ENCODE measurements around the gene PRKAG2. TPM values are rescaled to one million over a fixed set of nuclear protein-coding genes. Genes with fewer than 3 reads are reported as not detected.

PRKAG2 gene
- polyA plus RNA-seq (2012; ENCODE audit: low read depth, missing spikeins) = 3.2 TPM

DNA sequence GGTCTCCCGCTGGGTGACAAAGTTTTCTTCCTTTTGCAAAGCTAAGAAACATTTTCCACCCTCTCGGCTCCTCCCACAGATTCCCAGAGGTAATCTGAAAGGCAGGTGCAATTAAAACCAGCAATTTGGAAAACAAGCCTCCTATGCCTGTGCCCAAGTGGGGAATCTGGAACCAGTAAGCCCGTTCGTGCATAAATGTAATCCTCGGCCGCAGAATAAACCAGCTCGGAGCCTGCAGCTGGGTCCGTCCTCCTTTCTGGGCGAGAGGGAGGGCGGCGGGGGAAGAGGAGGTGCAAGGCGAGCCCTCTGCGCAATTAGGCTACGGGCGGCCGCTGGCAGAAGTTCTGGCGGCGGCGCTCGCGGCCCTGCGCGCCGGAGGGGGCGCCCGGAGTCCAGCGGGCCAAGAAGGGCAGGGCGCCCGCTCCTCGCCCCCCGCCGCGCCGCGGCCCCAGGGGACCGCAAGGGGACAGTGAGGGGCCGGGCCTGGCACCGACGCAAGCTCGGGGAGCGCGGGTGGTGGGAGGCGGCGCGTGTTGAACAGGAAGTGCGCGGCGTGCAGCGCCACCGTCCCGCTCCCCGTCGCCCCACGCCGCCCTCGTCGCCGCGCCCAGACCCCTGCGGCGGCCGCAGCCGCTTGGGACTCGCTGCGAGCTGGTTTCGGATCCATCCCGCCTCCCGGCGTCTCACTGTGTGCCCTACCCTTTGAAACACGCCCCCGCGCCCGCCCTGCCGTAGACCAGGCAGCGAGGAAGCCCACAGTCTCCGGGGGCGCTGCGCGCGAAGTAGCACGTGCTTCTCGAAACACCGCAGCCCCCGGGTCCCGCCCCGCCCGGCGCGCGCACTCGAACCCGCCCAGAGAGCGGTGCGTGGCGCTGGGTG lies at the start of gene PRKAG2:
Gene PRKAG2, minus strand, starts transcription at position 217 of the 879 bp plus-strand sequence. CDS start 495 bp downstream, outside the sequence.
- FAIRE-seq = peak; percentile 78
- peak; percentile 68 for DNase-seq (ENCODE audit: insufficient read length, low spot score)
- TF ChIP-seq POU2F2 (IDR thresholded peaks at IDR 0.05; ENCODE audit: low read depth, low read length) (no peak), SPI1 (IDR thresholded peaks at IDR 0.05; ENCODE audit: low read depth, low read length) (no peak), TAF1 (IDR thresholded peaks at IDR 0.05; ENCODE audit: low read depth, low read length) (no peak), POLR2A (IDR thresholded peaks at IDR 0.05; ENCODE audit: low read depth, low read length) (no peak), POLR2AphosphoS5 (IDR thresholded peaks at IDR 0.05; ENCODE audit: low read depth, low read length) (no peak), PAX5 (IDR thresholded peaks at IDR 0.05; ENCODE audit: insufficient read depth, low read length, severe bottlenecking) (no peak)

DNA sequence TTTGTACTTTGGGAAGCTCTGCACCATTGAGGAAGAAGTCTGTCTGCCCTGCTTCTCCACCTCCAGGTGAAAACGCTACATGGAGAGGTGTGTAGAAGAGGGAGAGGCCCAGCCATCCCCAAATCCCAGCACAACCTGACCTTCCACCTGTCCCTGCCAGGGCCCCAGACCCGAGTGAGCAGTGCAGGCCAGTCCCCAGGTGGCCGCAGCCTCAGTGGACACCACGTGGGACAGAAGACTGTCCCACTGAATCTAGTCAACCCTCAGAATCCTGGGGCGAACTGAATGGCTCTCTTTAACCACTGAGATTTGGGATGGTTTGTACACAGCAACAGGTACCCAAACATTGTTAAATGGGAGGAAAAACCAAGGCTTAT lies 49.4 kb upstream of the PRKAG2 start:
- FAIRE-seq (no peak), DNase-seq (ENCODE audit: insufficient read length, low spot score) (no peak)
- TF ChIP-seq POLR2A (IDR thresholded peaks at IDR 0.05; ENCODE audit: low read depth, low read length) = no peak
- no peak for TF ChIP-seq PAX5 (IDR thresholded peaks at IDR 0.05; ENCODE audit: insufficient read depth, low read length, severe bottlenecking)
- no peak for TF ChIP-seq SPI1 (IDR thresholded peaks at IDR 0.05; ENCODE audit: low read depth, low read length)

DNA sequence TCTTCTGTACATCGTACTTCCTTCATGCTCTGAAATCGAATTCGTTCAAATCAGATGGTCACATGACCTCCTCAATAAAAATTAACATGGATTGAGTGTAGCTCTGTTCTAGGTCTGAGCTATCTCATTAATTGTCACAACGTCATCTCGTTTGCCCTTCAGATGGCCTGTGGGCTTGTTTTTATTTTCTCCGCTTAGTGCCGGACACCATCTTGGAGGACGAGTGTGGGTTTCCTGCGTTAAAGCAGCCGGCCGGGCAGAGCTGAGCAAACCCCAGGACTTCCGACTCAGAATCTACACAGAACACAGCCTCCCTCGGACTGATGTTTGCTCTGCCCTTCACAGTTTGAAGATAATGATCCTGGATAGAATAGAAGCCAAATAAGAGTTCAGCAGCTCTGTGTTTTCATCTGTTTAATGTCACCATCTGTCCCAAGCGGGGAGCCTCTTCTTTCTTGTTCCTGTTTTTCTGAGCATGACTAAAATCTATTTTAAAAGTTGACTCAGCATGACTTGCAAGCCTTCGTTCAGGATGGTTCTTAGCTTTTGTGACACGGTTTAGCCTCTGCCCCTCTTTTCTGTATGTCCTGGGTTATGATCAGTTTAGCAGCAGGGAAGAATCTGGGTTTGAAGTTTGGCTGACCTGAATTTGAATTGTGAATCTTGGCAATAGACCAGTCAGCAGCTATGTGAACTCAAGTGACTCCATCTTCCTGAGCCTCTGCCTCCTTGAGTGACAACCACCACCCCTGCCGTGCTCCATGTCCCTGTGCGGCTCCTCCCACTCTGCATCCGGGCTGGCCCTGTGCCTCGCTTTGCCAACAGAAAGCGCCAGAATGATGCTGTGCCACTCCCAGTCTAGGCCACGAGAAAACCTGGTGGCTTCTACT lies 48.8 kb upstream of the PRKAG2 start:
- no peak for TF ChIP-seq POU2F2 (IDR thresholded peaks at IDR 0.05; ENCODE audit: low read depth, low read length)
- peak; percentile 46; the same call in 1 of the 2 replicates for TF ChIP-seq SPI1 (IDR thresholded peaks at IDR 0.05; ENCODE audit: low read depth, low read length)
- DNase-seq (ENCODE audit: insufficient read length, low spot score) (no peak), FAIRE-seq (no peak)

DNA sequence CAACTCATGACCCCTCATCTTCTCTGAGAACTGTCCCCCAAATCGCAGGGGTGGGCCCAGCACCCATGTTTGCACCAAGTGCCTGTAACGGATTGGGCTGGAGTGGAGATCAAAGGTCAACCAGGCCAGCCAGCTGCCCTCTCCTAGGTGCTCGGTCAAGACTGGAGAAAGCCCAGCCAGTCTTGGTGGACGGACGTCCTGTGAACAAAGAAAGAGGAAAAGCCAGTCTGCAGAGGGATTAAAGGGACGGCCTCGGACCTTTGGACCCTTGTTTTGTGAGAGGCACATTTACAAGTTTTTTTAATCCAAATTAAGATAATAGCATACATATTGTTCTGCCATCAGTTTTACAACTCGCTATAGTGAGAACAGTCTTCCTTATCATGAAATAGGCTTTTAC lies 47.6 kb upstream of the PRKAG2 start:
- DNase-seq (ENCODE audit: insufficient read length, low spot score) = no peak
- no peak for TF ChIP-seq TAF1 (IDR thresholded peaks at IDR 0.05; ENCODE audit: low read depth, low read length)
- TF ChIP-seq POU2F2 (IDR thresholded peaks at IDR 0.05; ENCODE audit: low read depth, low read length) = no peak
- no peak for TF ChIP-seq POLR2A (IDR thresholded peaks at IDR 0.05; ENCODE audit: low read depth, low read length)
- TF ChIP-seq PAX5 (IDR thresholded peaks at IDR 0.05; ENCODE audit: insufficient read depth, low read length, severe bottlenecking) = no peak
- TF ChIP-seq POLR2AphosphoS5 (IDR thresholded peaks at IDR 0.05; ENCODE audit: low read depth, low read length) = no peak
- TF ChIP-seq SPI1 (IDR thresholded peaks at IDR 0.05; ENCODE audit: low read depth, low read length) = no peak
- FAIRE-seq = no peak

DNA sequence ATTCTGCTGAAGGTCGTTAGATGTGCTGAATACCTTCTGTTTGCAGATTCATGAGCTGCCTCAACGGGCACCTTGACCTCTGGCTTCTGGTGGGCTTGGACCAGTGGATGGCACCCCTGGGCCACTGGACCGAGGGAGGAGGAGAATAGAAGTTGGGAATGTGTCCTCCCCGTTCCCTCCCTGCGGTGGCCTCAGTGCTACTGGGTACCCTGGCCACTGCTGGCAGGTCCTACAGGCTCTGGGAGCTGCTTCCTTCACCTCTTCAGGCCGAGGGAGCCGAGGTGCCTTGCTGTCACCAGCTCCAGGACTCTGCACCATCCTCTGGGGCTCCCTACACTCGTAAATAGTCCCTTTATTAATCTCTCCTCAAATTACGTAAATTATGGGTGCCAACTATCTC lies 47.1 kb upstream of the PRKAG2 start:
- TF ChIP-seq SPI1 (IDR thresholded peaks at IDR 0.05; ENCODE audit: low read depth, low read length) = no peak
- TF ChIP-seq POU2F2 (IDR thresholded peaks at IDR 0.05; ENCODE audit: low read depth, low read length) = no peak
- TF ChIP-seq TAF1 (IDR thresholded peaks at IDR 0.05; ENCODE audit: low read depth, low read length) = no peak
- no peak for TF ChIP-seq POLR2A (IDR thresholded peaks at IDR 0.05; ENCODE audit: low read depth, low read length)
- no peak for TF ChIP-seq PAX5 (IDR thresholded peaks at IDR 0.05; ENCODE audit: insufficient read depth, low read length, severe bottlenecking)
- TF ChIP-seq POLR2AphosphoS5 (IDR thresholded peaks at IDR 0.05; ENCODE audit: low read depth, low read length) = no peak
- no peak for FAIRE-seq
- no peak for DNase-seq (ENCODE audit: insufficient read length, low spot score)

DNA sequence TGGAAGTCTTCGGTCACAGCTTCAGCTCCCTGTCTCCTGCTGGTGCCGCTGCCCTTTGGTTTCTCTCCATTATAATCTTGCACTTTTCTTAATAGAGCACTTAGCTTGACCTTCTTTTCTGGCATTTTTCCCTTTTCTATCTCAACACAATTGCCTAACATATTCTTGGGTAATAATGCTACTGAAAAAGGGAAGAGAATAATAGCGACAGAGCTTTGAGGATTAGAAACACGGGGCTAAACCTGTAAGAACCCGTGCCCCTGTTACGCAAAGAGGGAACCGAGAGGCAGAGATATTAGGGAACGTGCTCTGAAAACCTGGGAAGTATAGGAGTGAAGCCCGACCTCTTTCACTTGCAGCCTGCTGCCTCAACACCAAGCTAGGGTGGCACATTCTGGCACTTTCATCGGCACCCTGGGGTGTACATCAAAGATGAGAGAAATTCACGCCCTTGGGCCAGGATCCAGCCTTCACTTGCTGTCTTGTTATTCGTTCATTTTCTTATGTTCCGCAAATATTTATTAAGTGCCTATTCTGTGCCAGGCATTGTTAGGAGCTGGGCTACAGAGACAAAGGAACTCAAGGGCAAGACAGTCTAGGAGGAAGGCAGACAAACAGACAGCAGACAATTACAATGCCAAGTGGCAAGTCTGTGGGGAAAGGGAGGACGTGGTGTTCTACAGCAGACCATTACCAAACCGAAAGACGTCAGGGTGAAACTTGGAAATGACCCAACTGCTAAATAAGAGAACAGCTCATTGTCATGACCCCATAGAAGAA lies 46.4 kb upstream of the PRKAG2 start:
- FAIRE-seq = no peak
- TF ChIP-seq POLR2AphosphoS5 (IDR thresholded peaks at IDR 0.05; ENCODE audit: low read depth, low read length) (no peak), SPI1 (IDR thresholded peaks at IDR 0.05; ENCODE audit: low read depth, low read length) (no peak), TAF1 (IDR thresholded peaks at IDR 0.05; ENCODE audit: low read depth, low read length) (no peak), PAX5 (IDR thresholded peaks at IDR 0.05; ENCODE audit: insufficient read depth, low read length, severe bottlenecking) (no peak), POLR2A (IDR thresholded peaks at IDR 0.05; ENCODE audit: low read depth, low read length) (no peak), POU2F2 (IDR thresholded peaks at IDR 0.05; ENCODE audit: low read depth, low read length) (no peak)
- no peak for DNase-seq (ENCODE audit: insufficient read length, low spot score)

DNA sequence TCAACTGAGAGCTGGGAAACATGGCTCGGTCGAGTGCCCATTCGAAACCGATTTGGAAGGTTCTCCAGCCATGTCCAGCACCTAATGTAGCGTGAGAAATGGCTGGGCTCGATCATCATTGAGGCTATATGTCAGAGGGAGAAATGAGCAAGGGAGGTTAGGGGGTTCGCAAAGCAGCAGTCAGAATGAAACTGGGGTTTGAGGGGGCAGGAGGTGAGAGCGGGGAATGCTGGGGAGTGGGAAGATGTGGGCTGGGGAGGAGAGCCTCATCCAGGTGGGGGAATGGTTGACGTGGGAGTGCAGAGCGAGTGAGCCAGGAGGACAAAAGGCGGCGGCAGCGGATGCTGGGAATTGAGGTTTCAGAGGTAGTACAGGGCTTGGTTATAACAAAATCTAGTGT lies 44.5 kb upstream of the PRKAG2 start:
- TF ChIP-seq POLR2A (IDR thresholded peaks at IDR 0.05; ENCODE audit: low read depth, low read length) = no peak
- no peak for TF ChIP-seq SPI1 (IDR thresholded peaks at IDR 0.05; ENCODE audit: low read depth, low read length)
- TF ChIP-seq POLR2AphosphoS5 (IDR thresholded peaks at IDR 0.05; ENCODE audit: low read depth, low read length) = no peak
- no peak for DNase-seq (ENCODE audit: insufficient read length, low spot score)
- no peak for FAIRE-seq

DNA sequence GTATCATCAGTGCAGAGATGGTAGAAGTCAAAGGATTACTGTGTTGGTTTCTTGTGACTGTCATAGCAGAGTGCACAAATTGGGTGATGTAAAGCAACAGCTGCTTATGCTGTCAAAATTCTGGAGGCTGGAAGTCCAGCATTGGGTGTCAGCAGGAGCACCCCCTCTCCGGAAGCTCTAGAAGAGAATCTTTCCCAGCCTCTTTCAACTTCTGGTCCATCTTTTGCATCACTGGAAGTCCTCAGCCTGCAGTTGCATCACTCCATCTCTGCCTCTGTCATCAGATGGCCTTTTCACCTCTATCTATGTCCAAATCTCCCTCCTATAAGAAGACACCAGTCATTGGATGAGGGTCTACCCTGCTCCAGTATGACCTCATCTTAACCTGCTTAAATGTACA lies 43.6 kb upstream of the PRKAG2 start:
- FAIRE-seq (no peak), DNase-seq (ENCODE audit: insufficient read length, low spot score) (no peak)
- no peak for TF ChIP-seq TAF1 (IDR thresholded peaks at IDR 0.05; ENCODE audit: low read depth, low read length)
- no peak for TF ChIP-seq POU2F2 (IDR thresholded peaks at IDR 0.05; ENCODE audit: low read depth, low read length)
- TF ChIP-seq SPI1 (IDR thresholded peaks at IDR 0.05; ENCODE audit: low read depth, low read length) = no peak
- TF ChIP-seq POLR2A (IDR thresholded peaks at IDR 0.05; ENCODE audit: low read depth, low read length) = no peak
- no peak for TF ChIP-seq PAX5 (IDR thresholded peaks at IDR 0.05; ENCODE audit: insufficient read depth, low read length, severe bottlenecking)
- TF ChIP-seq POLR2AphosphoS5 (IDR thresholded peaks at IDR 0.05; ENCODE audit: low read depth, low read length) = no peak

DNA sequence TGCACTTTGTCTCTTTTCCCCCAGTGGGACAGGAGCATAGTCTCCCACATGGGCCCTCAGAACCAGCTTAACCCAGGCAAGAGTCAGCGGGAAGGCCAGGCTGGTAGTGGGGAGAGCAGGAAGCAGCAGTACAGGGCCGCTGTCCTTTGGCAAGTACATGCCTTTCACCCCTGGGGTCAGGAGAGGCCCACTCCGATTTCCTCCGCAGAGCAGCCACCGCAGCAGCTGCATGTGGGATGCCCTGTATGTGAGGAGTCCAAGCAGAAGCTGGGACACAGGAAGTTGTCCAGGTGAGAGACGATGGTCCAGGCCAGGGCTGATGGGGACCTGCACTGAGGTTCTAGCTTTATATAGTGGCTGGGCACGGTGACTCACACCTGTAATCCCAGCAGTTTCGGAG lies 42.7 kb upstream of the PRKAG2 start:
- FAIRE-seq (no peak), DNase-seq (ENCODE audit: insufficient read length, low spot score) (no peak)
- TF ChIP-seq POLR2AphosphoS5 (IDR thresholded peaks at IDR 0.05; ENCODE audit: low read depth, low read length) (no peak), SPI1 (IDR thresholded peaks at IDR 0.05; ENCODE audit: low read depth, low read length) (no peak), POLR2A (IDR thresholded peaks at IDR 0.05; ENCODE audit: low read depth, low read length) (no peak), TAF1 (IDR thresholded peaks at IDR 0.05; ENCODE audit: low read depth, low read length) (no peak), POU2F2 (IDR thresholded peaks at IDR 0.05; ENCODE audit: low read depth, low read length) (no peak), PAX5 (IDR thresholded peaks at IDR 0.05; ENCODE audit: insufficient read depth, low read length, severe bottlenecking) (no peak)

Measured in GM12891 (cell line).